Uterus (tissue), 2 donors: ENCODE measurements around the gene CYP2A6.
"Not testable (repeated sequence)": the region's sequence is repeated elsewhere in the genome, so short reads cannot be mapped to it uniquely, and the experiment has no call there.

ENCODE experiments used
- CTCF ChIP-seq, 4 experiments: fragments of 200-600 bp in 2 of 4; fragments of 450-650 bp in 2 of 4; sonication (generic) in 2 of 4; IDR thresholded peaks; one replicate each; pipeline ENCODE4 v1.5.1; 2016 to 2019; ENCODE audit warnings: antibody characterized with exemption in 4 of 4, mild to moderate bottlenecking in 2 of 4, moderate library complexity in 1 of 4
- POLR2A ChIP-seq, 2 donors: fragments of 450-650 bp; IDR thresholded peaks; one replicate each; pipeline ENCODE4 v1.6.1; 2016; ENCODE audit warnings: antibody characterized with exemption in 2 of 2, mild to moderate bottlenecking in 1 of 2, moderate library complexity in 1 of 2

DNA sequence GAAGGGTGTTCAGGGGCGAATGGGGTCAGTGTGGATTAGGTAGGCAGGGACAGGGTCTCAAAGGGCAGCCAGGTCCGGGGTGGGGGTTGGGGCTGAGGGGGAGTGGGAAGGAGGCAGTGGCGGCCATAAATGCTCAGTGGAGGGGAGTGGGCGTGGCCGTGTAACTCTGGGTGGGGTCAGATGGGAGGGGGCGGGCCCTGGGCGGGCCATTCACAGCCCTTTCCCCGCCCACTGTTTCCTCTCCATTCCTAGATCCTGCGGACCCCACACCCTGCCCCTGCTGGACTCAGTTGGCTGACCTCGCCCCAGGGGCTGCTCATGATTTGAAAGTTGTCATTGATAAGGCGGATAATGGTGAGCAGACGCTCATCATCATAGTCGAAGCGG, 23.9 kb downstream of the CYP2A6 start:
- not testable (repeated sequence) for TF ChIP-seq CTCF, POLR2A (IDR thresholded peaks at IDR 0.05)
